ENCODE data around the gene CCDC172. TPM values are rescaled to one million over a fixed set of nuclear protein-coding genes. Genes with fewer than 3 reads are reported as not detected.

CCDC172 gene
- total RNA-seq, 4 donors from 2014 or later = not detected

DNA sequence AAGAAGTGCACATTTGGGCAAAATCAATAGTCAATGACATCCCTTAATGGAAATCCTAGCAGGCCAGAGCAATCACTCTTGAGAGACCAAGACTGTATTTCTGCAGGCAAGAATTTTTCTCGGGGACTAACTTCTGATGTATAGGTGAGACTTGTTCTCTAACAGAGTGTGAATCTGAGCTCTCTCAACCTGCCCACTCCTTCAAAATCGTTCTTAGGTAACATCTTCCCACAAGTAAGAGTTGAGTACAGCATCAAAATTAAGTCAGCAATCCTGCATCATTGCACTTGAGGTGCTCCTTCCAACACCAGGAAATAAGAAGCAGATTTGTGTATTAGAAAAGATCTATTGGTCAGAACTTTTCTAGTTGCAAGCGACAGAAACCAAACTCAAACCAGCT lies 25.7 kb upstream of the CCDC172 start:
- no peak overlapping the region for H3K4me3 ChIP-seq
- H3K9me3 ChIP-seq = no peaks in the 10 kb centered on the region
- TF ChIP-seq, protein P1, sequence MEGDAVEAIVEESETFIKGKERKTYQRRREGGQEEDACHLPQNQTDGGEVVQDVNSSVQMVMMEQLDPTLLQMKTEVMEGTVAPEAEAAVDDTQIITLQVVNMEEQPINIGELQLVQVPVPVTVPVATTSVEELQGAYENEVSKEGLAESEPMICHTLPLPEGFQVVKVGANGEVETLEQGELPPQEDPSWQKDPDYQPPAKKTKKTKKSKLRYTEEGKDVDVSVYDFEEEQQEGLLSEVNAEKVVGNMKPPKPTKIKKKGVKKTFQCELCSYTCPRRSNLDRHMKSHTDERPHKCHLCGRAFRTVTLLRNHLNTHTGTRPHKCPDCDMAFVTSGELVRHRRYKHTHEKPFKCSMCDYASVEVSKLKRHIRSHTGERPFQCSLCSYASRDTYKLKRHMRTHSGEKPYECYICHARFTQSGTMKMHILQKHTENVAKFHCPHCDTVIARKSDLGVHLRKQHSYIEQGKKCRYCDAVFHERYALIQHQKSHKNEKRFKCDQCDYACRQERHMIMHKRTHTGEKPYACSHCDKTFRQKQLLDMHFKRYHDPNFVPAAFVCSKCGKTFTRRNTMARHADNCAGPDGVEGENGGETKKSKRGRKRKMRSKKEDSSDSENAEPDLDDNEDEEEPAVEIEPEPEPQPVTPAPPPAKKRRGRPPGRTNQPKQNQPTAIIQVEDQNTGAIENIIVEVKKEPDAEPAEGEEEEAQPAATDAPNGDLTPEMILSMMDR (IDR thresholded peaks at IDR 0.05) = no peak
- H3K4me1 ChIP-seq = no peaks in the 10 kb centered on the region
- no peaks in the 10 kb centered on the region for H3K27me3 ChIP-seq
- no peak overlapping the region for H3K27ac ChIP-seq (replicated peaks in 1 of 4)
- DNase-seq (ENCODE audit: extremely low spot score) = no peak
- 82% methylated on average over 3 of the region's 3 CpGs for WGBS
- no peaks in the 10 kb centered on the region for H3K36me3 ChIP-seq
- intact Hi-C loops (cut with DNase I) = no loop called here

DNA sequence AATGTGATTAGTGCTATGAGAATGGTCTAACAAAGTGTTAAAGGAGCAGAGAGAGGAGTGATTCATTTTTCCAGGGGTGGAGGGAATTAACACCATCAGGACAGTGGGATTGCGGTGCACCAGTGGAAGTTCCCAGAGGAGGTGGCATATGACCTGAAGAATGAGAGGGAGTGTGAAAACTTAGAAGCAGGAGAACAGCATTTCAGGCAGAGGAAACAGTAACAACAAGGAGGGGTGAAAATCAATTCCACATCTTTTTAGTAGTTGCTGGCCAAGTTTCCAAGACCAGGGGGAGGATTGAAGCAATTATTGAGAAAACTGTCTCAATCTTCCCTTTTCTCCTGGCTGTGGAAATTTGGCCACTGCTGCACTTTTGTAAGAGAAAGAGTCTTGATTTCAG lies 23.7 kb upstream of the CCDC172 start:
- intact Hi-C loops (cut with DNase I) = no loop called here
- Histone ChIP-seq H3K27ac (replicated peaks in 1 of 4) (no peak overlapping the region), H3K4me3 (no peak overlapping the region), H3K27me3 (no peaks in the 10 kb centered on the region), H3K36me3 (no peaks in the 10 kb centered on the region), H3K4me1 (no peaks in the 10 kb centered on the region), H3K9me3 (no peaks in the 10 kb centered on the region)
- no peak for TF ChIP-seq POLR2A (IDR thresholded peaks at IDR 0.05; ENCODE audit: low read depth)
- TF ChIP-seq POLR2AphosphoS5 (IDR thresholded peaks at IDR 0.05) = no peak
- TF ChIP-seq EP300 (IDR thresholded peaks at IDR 0.05) = no peak
- TF ChIP-seq, protein P1 (IDR thresholded peaks at IDR 0.05) = no peak
- 65% methylated on average over 1 of the region's 1 CpG for WGBS
- DNase-seq (ENCODE audit: extremely low spot score) = no peak

DNA sequence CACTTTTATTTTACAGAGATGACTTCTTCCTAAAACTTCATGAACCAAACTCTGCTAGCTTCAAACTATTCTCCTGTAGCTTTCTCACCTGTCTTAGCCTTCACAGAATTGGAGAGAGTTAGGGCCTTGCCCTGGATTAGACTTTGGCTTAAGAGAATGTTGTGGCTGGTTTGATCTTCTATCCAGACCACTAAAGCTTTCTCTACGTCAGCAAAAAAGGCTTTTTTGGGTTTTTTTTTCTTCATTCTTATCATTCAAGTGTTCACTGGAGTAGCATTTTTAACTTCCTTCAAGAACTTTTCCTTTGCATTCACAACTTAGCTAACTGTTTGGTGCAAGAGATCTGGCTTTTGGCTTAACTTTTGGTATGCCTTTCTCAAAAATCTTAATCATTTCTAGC lies 19.3 kb upstream of the CCDC172 start:
- no peaks in the 10 kb centered on the region for H3K9me3 ChIP-seq
- intact Hi-C loops (cut with DNase I) = no loop called here
- no peaks in the 10 kb centered on the region for H3K27me3 ChIP-seq
- no peak overlapping the region for H3K27ac ChIP-seq (replicated peaks in 1 of 4)
- H3K4me1 ChIP-seq = no peaks in the 10 kb centered on the region
- TF ChIP-seq, protein P1 (IDR thresholded peaks at IDR 0.05) = no peak
- no peak for TF ChIP-seq EP300 (IDR thresholded peaks at IDR 0.05)
- TF ChIP-seq POLR2A (IDR thresholded peaks at IDR 0.05; ENCODE audit: low read depth) = no peak
- TF ChIP-seq POLR2AphosphoS5 (IDR thresholded peaks at IDR 0.05) = no peak
- WGBS = 79% methylated on average over 1 of the region's 1 CpG
- no peak for DNase-seq (ENCODE audit: extremely low spot score)
- H3K4me3 ChIP-seq = no peak overlapping the region
- H3K36me3 ChIP-seq = no peaks in the 10 kb centered on the region

DNA sequence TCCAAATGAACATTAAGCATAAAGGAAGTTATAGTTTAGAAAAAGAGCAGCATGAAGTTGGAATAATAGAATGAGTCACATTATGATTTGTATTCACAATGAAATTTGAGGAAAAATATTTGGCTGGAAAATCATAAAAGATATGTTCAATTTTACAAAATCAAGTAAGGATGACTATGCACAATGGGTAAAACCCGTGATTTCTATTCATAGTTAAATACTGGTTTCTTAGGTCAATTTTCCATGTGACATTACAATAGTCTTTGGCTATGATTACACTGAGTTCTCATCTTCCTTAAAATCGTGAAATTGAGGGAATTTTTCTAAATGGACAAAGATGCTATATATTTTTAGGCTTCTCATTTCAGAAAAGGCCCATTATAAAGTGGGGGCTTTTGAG lies 17.4 kb upstream of the CCDC172 start:
- Histone ChIP-seq H3K9me3 (no peaks in the 10 kb centered on the region), H3K27me3 (no peaks in the 10 kb centered on the region), H3K27ac (replicated peaks in 1 of 4) (no peak overlapping the region), H3K4me1 (no peaks in the 10 kb centered on the region), H3K4me3 (no peak overlapping the region), H3K36me3 (no peaks in the 10 kb centered on the region)
- intact Hi-C loops (cut with DNase I) = no loop called here
- WGBS = 68% methylated on average over 2 of the region's 2 CpGs
- TF ChIP-seq POLR2A (IDR thresholded peaks at IDR 0.05; ENCODE audit: low read depth) = no peak
- TF ChIP-seq EP300 (IDR thresholded peaks at IDR 0.05) = no peak
- TF ChIP-seq, protein P1 (IDR thresholded peaks at IDR 0.05) = no peak
- no peak for TF ChIP-seq POLR2AphosphoS5 (IDR thresholded peaks at IDR 0.05)
- no peak for DNase-seq (ENCODE audit: extremely low spot score)

DNA sequence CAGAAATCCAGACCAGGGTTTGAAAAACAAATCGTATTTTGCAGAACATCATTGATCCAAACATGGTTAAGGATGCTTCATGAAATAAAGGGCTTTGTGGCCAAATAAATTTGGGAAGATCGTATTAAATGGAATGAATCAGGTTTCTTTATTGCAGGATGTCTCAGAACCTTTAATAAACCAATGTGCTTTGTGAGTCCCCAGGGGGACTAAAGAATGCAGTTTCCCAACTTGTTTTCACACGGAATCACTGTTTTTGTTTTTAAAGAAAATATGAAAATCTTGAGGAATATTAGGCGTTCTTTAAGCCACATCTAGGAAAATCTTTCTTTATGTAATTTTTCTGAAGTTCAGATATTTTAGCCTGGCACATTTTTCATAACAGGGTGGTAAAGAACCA lies 16.8 kb upstream of the CCDC172 start:
- intact Hi-C loops (cut with DNase I) = no loop called here
- WGBS = 87% methylated on average over 4 of the region's 4 CpGs
- Histone ChIP-seq H3K36me3 (no peaks in the 10 kb centered on the region), H3K4me3 (no peak overlapping the region), H3K27me3 (no peaks in the 10 kb centered on the region), H3K4me1 (no peaks in the 10 kb centered on the region), H3K27ac (replicated peaks in 1 of 4) (no peak overlapping the region), H3K9me3 (no peaks in the 10 kb centered on the region)
- DNase-seq (ENCODE audit: extremely low spot score) = no peak
- TF ChIP-seq POLR2AphosphoS5 (IDR thresholded peaks at IDR 0.05) = no peak
- no peak for TF ChIP-seq EP300 (IDR thresholded peaks at IDR 0.05)
- TF ChIP-seq, protein P1 (IDR thresholded peaks at IDR 0.05) = no peak
- no peak for TF ChIP-seq POLR2A (IDR thresholded peaks at IDR 0.05; ENCODE audit: low read depth)
